Measurements from ENCODE around the gene STK38L.

STK38L gene

DNA sequence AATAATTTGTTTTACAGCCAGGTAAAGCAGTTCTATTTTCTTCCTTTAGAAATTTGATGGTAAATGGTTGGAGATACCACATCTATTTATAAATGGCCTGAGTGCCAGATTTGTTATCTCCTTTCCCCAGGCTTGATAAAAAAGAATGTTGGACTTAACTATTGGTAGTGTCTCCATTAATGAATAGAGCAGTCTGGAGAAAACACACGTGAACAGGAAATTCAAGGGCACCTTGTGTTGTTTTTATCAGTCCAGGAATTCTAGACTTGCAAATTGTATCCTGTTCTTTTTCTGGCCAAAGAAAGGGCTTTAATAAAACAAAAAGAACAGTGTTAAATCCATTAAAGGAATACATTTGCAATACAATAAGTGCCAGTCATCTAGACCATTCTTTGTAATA lies 47.8 kb downstream of the STK38L start:
- no peak for DNase-seq (ENCODE audit: low read depth)
- TF ChIP-seq, protein P1, sequence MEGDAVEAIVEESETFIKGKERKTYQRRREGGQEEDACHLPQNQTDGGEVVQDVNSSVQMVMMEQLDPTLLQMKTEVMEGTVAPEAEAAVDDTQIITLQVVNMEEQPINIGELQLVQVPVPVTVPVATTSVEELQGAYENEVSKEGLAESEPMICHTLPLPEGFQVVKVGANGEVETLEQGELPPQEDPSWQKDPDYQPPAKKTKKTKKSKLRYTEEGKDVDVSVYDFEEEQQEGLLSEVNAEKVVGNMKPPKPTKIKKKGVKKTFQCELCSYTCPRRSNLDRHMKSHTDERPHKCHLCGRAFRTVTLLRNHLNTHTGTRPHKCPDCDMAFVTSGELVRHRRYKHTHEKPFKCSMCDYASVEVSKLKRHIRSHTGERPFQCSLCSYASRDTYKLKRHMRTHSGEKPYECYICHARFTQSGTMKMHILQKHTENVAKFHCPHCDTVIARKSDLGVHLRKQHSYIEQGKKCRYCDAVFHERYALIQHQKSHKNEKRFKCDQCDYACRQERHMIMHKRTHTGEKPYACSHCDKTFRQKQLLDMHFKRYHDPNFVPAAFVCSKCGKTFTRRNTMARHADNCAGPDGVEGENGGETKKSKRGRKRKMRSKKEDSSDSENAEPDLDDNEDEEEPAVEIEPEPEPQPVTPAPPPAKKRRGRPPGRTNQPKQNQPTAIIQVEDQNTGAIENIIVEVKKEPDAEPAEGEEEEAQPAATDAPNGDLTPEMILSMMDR (IDR thresholded peaks at IDR 0.05; ENCODE audit: low read depth, low read length, missing control alignments): no peak
- H3K4me3 ChIP-seq (ENCODE audit: low read depth, low read length): no peak overlapping the region
- in situ Hi-C loops (cut with HindIII; ENCODE audit: low sequenced_read_pairs): loop anchor here (25.0 kb wide), 1 partner anchor 255 kb away; no protein-coding TSS in a partner anchor

- in situ Hi-C loops (cut with HindIII; ENCODE audit: low sequenced_read_pairs): loop anchor here (25.0 kb wide), 1 partner anchor 255 kb away; no protein-coding TSS in a partner anchor
- H3K4me3 ChIP-seq (ENCODE audit: low read depth, low read length): no peak overlapping the region
- TF ChIP-seq, protein P1 (IDR thresholded peaks at IDR 0.05; ENCODE audit: low read depth, low read length, missing control alignments): no peak
- DNase-seq (ENCODE audit: low read depth): no peak
Observed at GRCh38 chr12:27292718-27293117, 48.6 kb downstream of the STK38L start.

- no peak overlapping the region for H3K4me3 ChIP-seq (ENCODE audit: low read depth, low read length)
- TF ChIP-seq, protein P1 (IDR thresholded peaks at IDR 0.05; ENCODE audit: low read depth, low read length, missing control alignments): no peak
- peak; percentile 38 for DNase-seq (ENCODE audit: low read depth)
- in situ Hi-C loops (cut with HindIII; ENCODE audit: low sequenced_read_pairs): loop anchor here (25.0 kb wide), 1 partner anchor 256 kb away; no protein-coding TSS in a partner anchor
Observed at GRCh38 chr12:27293463-27293862, 49.4 kb downstream of the STK38L start.

DNA sequence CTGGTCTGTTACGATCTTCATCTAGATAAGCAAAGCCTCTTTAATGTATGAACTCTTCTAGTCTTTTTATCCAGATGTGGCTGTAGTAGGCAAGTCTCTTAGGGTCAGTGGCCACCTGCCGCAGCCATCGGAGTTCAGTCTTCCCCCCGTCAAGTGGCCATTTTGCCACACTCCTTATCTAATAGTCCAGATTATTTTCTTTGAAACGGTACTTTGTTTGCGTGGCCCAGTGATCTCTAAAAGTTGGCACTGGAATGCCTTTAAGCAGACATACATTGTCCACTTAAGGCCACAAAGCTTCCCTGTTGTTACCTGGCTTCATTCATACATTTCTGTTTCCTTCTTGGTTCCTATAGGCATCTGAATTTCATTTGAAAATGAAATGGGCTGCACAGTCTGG lies 52.6 kb downstream of the STK38L start:
- DNase-seq (ENCODE audit: low read depth): no peak
- in situ Hi-C loops (cut with HindIII; ENCODE audit: low sequenced_read_pairs): loop anchor here (25.0 kb wide), 1 partner anchor 259 kb away; no protein-coding TSS in a partner anchor
- TF ChIP-seq, protein P1 (IDR thresholded peaks at IDR 0.05; ENCODE audit: low read depth, low read length, missing control alignments): no peak
- H3K4me3 ChIP-seq (ENCODE audit: low read depth, low read length): no peak overlapping the region

- H3K4me3 ChIP-seq (ENCODE audit: low read depth, low read length): no peak overlapping the region
- DNase-seq (ENCODE audit: low read depth): no peak
- TF ChIP-seq, protein P1 (IDR thresholded peaks at IDR 0.05; ENCODE audit: low read depth, low read length, missing control alignments): no peak
- in situ Hi-C loops (cut with HindIII; ENCODE audit: low sequenced_read_pairs): loop anchor here (25.0 kb wide), 1 partner anchor 260 kb away; no protein-coding TSS in a partner anchor
Observed at GRCh38 chr12:27297566-27297965, 53.5 kb downstream of the STK38L start.

DNA sequence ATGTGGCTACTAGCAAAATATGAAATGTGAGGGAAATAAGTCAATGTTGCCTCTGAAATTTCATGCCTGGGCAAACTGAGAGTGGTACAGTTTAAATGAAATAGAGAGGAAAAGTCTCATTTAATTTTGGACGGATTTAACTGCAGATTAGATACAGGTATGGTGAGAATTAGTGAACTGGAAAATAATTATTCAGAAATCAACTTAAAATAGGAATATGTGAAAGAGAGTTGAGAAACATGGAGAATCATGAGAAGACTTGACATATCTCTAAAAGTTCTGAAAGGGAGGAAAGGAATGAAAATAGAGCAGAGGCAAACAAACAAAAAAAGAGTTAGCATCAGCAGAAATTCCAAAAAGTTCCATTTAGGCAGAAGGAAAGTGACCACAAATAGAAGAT lies 55.0 kb downstream of the STK38L start:
- TF ChIP-seq, protein P1 (IDR thresholded peaks at IDR 0.05; ENCODE audit: low read depth, low read length, missing control alignments): no peak
- in situ Hi-C loops (cut with HindIII; ENCODE audit: low sequenced_read_pairs): loop anchor here (25.0 kb wide), 1 partner anchor 262 kb away; no protein-coding TSS in a partner anchor

More for the DNA sequence above, 55.0 kb downstream of the STK38L start:
- DNase-seq (ENCODE audit: low read depth): no peak
- no peak overlapping the region for H3K4me3 ChIP-seq (ENCODE audit: low read depth, low read length)
